H1 (cell line): ENCODE results near the gene FGF12. TPM values are rescaled to one million over a fixed set of nuclear protein-coding genes. Genes with fewer than 3 reads are reported as not detected.

ENCODE experiments used
- CTCF ChIA-PET: fragments of 300-600 bp; sonication (Branson Sonifier 250); formaldehyde crosslinking; loops from one replicate; lab custom pipeline; 2021; ENCODE audit not compliant: partially characterized antibody; lab: Charles Lee
- POLR2A ChIA-PET: fragments of 300-600 bp; sonication (Branson Sonifier 250); formaldehyde crosslinking; loops from one replicate; lab custom pipeline; 2021; ENCODE audit warnings: inconsistent platforms; ENCODE audit not compliant: partially characterized antibody; lab: Charles Lee
- DNase-seq, 2 experiments: peaks; one replicate each; pipeline versions ENCODE4 v3.0.0 to v3.0.0-alpha.2; 2010 to 2022; ENCODE audit warnings: low spot score in 2 of 2, low read depth in 1 of 2, mixed read lengths in 1 of 2
- FAIRE-seq: peaks from 2 replicates; lab custom pipeline; 2011; peaks lifted over from hg19 to GRCh38; lab: Jason Lieb, UNC
- H2AFZ ChIP-seq: 2 replicates; pipeline ENCODE4 v1.8.1; 2012; ENCODE audit warnings: low read length, inconsistent platforms
- H2AK5ac ChIP-seq: 2 replicates; pipeline ENCODE4 v1.6.1; 2013; ENCODE audit warnings: low read depth, low read length
- H2BK120ac ChIP-seq: replicated peaks from 2 replicates; pipeline ENCODE3; 2013; ENCODE audit warnings: low read depth, low read length, inconsistent platforms
- H2BK12ac ChIP-seq: 2 replicates; pipeline ENCODE4 v1.6.1; 2013; ENCODE audit warnings: low read depth, low read length
- H2BK15ac ChIP-seq: 2 replicates; pipeline ENCODE4 v1.6.1; 2013; ENCODE audit warnings: low read length
- H2BK20ac ChIP-seq: 2 replicates; pipeline ENCODE4 v1.6.1; 2013; ENCODE audit warnings: low read length
- H2BK5ac ChIP-seq: 2 replicates; pipeline ENCODE4 v1.6.1; 2013; ENCODE audit warnings: low read depth, low read length
- H3K14ac ChIP-seq: 2 replicates; pipeline ENCODE4 v1.6.1; 2013; ENCODE audit warnings: inconsistent platforms; ENCODE audit not compliant: insufficient read length
- H3K18ac ChIP-seq: 2 replicates; pipeline ENCODE4 v1.6.1; 2013; ENCODE audit warnings: low read length; ENCODE audit errors: extremely low read depth
- H3K23ac ChIP-seq: 2 replicates; pipeline ENCODE4 v1.6.1; 2013; ENCODE audit warnings: inconsistent platforms; ENCODE audit not compliant: insufficient read length
- H3K23me2 ChIP-seq: 2 replicates; pipeline ENCODE4 v1.6.1; 2013; ENCODE audit warnings: low read depth, low read length
- H3K27ac ChIP-seq: 2 replicates; pipeline ENCODE4 v1.6.1; 2011; ENCODE audit warnings: low read depth, low read length, inconsistent platforms
- H3K27me3 ChIP-seq, 4 experiments: replicated peaks in 1 of 4; 1 replicate in 1 of 4; 2 replicates in 3 of 4; pipeline versions ENCODE4 v1.6.1 to v1.8.1; 2011 to 2013; ENCODE audit warnings: low read length in 3 of 4, mild to moderate bottlenecking in 3 of 4, inconsistent platforms in 2 of 4, mixed read lengths in 2 of 4, moderate library complexity in 1 of 4; ENCODE audit not compliant: control insufficient read depth in 3 of 4, insufficient read depth in 3 of 4; ENCODE audit errors: extremely low read depth in 1 of 4
- H3K36me3 ChIP-seq, 4 experiments: 2 replicates each; pipeline versions ENCODE4 v1.6.1 to v1.8.1; 2011 to 2013; ENCODE audit warnings: mild to moderate bottlenecking in 4 of 4, low read length in 3 of 4, moderate library complexity in 2 of 4, control low read depth in 1 of 4, inconsistent platforms in 1 of 4; ENCODE audit not compliant: insufficient read depth in 4 of 4, control insufficient read depth in 2 of 4
- H3K4ac ChIP-seq: replicated peaks from 2 replicates; pipeline ENCODE3; 2013; ENCODE audit warnings: low read length, low read depth, mixed read lengths, inconsistent platforms; ENCODE audit not compliant: insufficient read length
- H3K4me1 ChIP-seq, 4 experiments: replicated peaks in 1 of 4; 1 replicate in 1 of 4; 2 replicates in 3 of 4; pipeline versions ENCODE4 v1.6.1 to v1.8.1; 2011 to 2013; ENCODE audit warnings: low read length in 3 of 4, inconsistent platforms in 2 of 4, mixed read lengths in 1 of 4; ENCODE audit not compliant: insufficient read depth in 4 of 4, control insufficient read depth in 3 of 4
- H3K4me2 ChIP-seq, 2 experiments: 2 replicates each; pipeline versions ENCODE4 v1.6.1 to v1.8.1; 2011 to 2013; ENCODE audit warnings: low read depth in 2 of 2, low read length in 2 of 2, control low read depth in 1 of 2, inconsistent platforms in 1 of 2, mild to moderate bottlenecking in 1 of 2; ENCODE audit not compliant: insufficient read depth in 1 of 2
- H3K4me3 ChIP-seq, 4 experiments: fragments of 200-600, 300-600 bp in 1 of 4; sonication (generic), shearing (Covaris generic), sonication (Bioruptor Twin) in 1 of 4; 2 replicates each; pipeline versions ENCODE4 v1.5.1 to v1.8.1; 2011 to 2016; ENCODE audit warnings: low read length in 4 of 4, low read depth in 3 of 4, control low read depth in 2 of 4, inconsistent platforms in 2 of 4, mild to moderate bottlenecking in 2 of 4, mixed read lengths in 1 of 4, moderate library complexity in 1 of 4; ENCODE audit not compliant: insufficient read depth in 2 of 4; ENCODE audit errors: extremely low read depth in 1 of 4
- H3K56ac ChIP-seq: replicated peaks from 2 replicates; pipeline ENCODE3; 2013; ENCODE audit warnings: low read depth, mild to moderate bottlenecking, mixed read lengths, low read length, inconsistent platforms; ENCODE audit not compliant: insufficient read length
- H3K79me1 ChIP-seq: 2 replicates; pipeline ENCODE4 v1.6.1; 2013; ENCODE audit warnings: low read depth, low read length, control low read depth
- H3K79me2 ChIP-seq, 2 experiments: 2 replicates each; pipeline versions ENCODE4 v1.6.1 to v1.8.1; 2012 to 2013; ENCODE audit warnings: low read length in 2 of 2, mild to moderate bottlenecking in 2 of 2, inconsistent platforms in 1 of 2; ENCODE audit not compliant: insufficient read depth in 2 of 2, control insufficient read depth in 1 of 2
- H3K9ac ChIP-seq, 4 experiments: replicated peaks in 1 of 4; 1 replicate in 1 of 4; 2 replicates in 3 of 4; pipeline versions ENCODE4 v1.6.1 to v1.8.1; 2011 to 2013; ENCODE audit warnings: low read depth in 3 of 4, low read length in 3 of 4, control low read depth in 2 of 4, mild to moderate bottlenecking in 2 of 4, moderate library complexity in 2 of 4, inconsistent platforms in 1 of 4; ENCODE audit errors: extremely low read depth in 1 of 4
- H3K9me3 ChIP-seq, 2 experiments: 2 replicates each; pipeline versions ENCODE4 v1.6.1 to v1.8.1; 2012 to 2013; ENCODE audit warnings: mild to moderate bottlenecking in 2 of 2, moderate library complexity in 2 of 2, control low read depth in 1 of 2, inconsistent platforms in 1 of 2, low read depth in 1 of 2, low read length in 1 of 2, mixed read lengths in 1 of 2; ENCODE audit not compliant: insufficient read depth in 2 of 2
- H4K20me1 ChIP-seq, 2 experiments: replicated peaks in 1 of 2; 2 replicates each; pipeline versions ENCODE3 to v1.8.1; 2011 to 2013; ENCODE audit warnings: inconsistent platforms in 2 of 2, low read length in 2 of 2, mild to moderate bottlenecking in 1 of 2; ENCODE audit not compliant: insufficient read depth in 2 of 2, control insufficient read depth in 1 of 2
- H4K5ac ChIP-seq: 2 replicates; pipeline ENCODE4 v1.6.1; 2013; ENCODE audit warnings: low read length, low read depth, mixed read lengths, inconsistent platforms; ENCODE audit not compliant: insufficient read length
- H4K8ac ChIP-seq: 2 replicates; pipeline ENCODE4 v1.8.0; 2013; ENCODE audit warnings: mild to moderate bottlenecking, moderate library complexity, low read length, inconsistent platforms; ENCODE audit not compliant: insufficient read depth; ENCODE audit errors: extremely low read depth
- H4K91ac ChIP-seq: replicated peaks from 2 replicates; pipeline ENCODE3; 2013; ENCODE audit warnings: low read length, mixed read lengths, inconsistent platforms; ENCODE audit not compliant: insufficient read length
- BACH1 ChIP-seq: IDR thresholded peaks from 2 replicates; pipeline ENCODE4 v1.6.1; 2012; ENCODE audit warnings: low read length, improper control_type of control experiment
- BCL11A ChIP-seq, 2 experiments: IDR thresholded peaks; one replicate each; pipeline ENCODE4 v1.6.1; 2011; ENCODE audit warnings: low read depth in 2 of 2, low read length in 2 of 2, mild to moderate bottlenecking in 2 of 2
- GABPA ChIP-seq: IDR thresholded peaks from 2 replicates; pipeline ENCODE4 v1.6.1; 2011; ENCODE audit warnings: mild to moderate bottlenecking, low read length, moderate library complexity, borderline replicate concordance; ENCODE audit not compliant: insufficient read depth
- HDAC6 ChIP-seq: IDR thresholded peaks from one replicate; pipeline ENCODE4 v1.7.1; 2012; ENCODE audit warnings: low read depth, mild to moderate bottlenecking, inconsistent platforms, low read length, moderate library complexity
- KDM1A ChIP-seq: fragments of 200-600, 300-600 bp; sonication (generic); IDR thresholded peaks from 2 replicates; pipeline ENCODE4 v1.7.1; 2016; ENCODE audit warnings: mild to moderate bottlenecking, low read length, borderline replicate concordance
- SIX5 ChIP-seq: IDR thresholded peaks from 2 replicates; pipeline ENCODE4 v1.6.1; 2011; ENCODE audit warnings: mild to moderate bottlenecking, low read depth, low read length
- USF2 ChIP-seq: IDR thresholded peaks from 2 replicates; pipeline ENCODE4 v1.6.1; 2011; ENCODE audit warnings: low read length, improper control_type of control experiment
- WGBS, 2 experiments: shearing (Covaris generic) in 1 of 2; methylation state at CpG; one replicate each; pipeline versions ENCODE4 v1.1.6 to v1.1.7; 2013 to 2015; ENCODE audit warnings: low lambda C conversion rate in 2 of 2, mixed read lengths in 2 of 2, inconsistent platforms in 1 of 2, low coverage in 1 of 2, missing lambda C conversion rate in 1 of 2; ENCODE audit not compliant: insufficient replicate concordance in 2 of 2, insufficient coverage in 1 of 2, insufficient read length in 1 of 2; ENCODE audit errors: extremely low coverage in 1 of 2, missing lambda C conversion rate in 1 of 2; 5-methylcytosine and 5-hydroxymethylcytosine counted together
- polyA plus RNA-seq, 7 experiments: library from polyadenylated mRNA; depleted of rRNA in 3 of 7; stranded (reverse) in 5 of 7; unstranded in 2 of 7; fragments of >200 nt in 5 of 7; fragments of 200-250 nt in 2 of 7; gene quantifications; 1 replicate in 5 of 7; 2 replicates in 1 of 7; 4 replicates in 1 of 7; pipeline versions ENCODE4 v1.2.1 to v1.2.3, GENCODE V29; 2011 to 2013; ENCODE audit warnings: missing spikeins in 2 of 7, mixed read lengths in 2 of 7
- total RNA-seq: library from RNA; stranded (reverse); fragmentation: NEBNext Ultra II Directional; extraction: Animal tissue kit (Norgen Biotek cat#: 25700); gene quantifications from 2 replicates; pipeline ENCODE4 v1.2.1, GENCODE V29; 2021

Gene FGF12
- total and polyA plus RNA-seq, 2 of the 8 experiments (the other 6 are each of a cell fraction or from before 2014, with no cell fraction given): 4.1 to 16.6 TPM

GRCh38 chr3:192505731-192506130 lies 221.6 kb downstream of the FGF12 start:
- Histone ChIP-seq H3K27me3 (no peaks in the 10 kb centered on the region), H2BK5ac (no peak overlapping the region), H4K91ac (no peak overlapping the region), H3K23ac (no peak overlapping the region), H2BK15ac (no peak overlapping the region), H3K56ac (no peak overlapping the region), H3K18ac (no peak overlapping the region), H3K4me1 (no peaks in the 10 kb centered on the region), H3K9me3 (0 out of 4 replicates have a peak, but pooled peaks cover 0 to 3% of the 10 kb centered on the region in 2 experiments), H3K4ac (no peak overlapping the region), H2BK12ac (no peak overlapping the region), H3K23me2 (no peaks in the 10 kb centered on the region), H4K5ac (no peak overlapping the region), H4K20me1 (no peaks in the 10 kb centered on the region), H3K4me2 (no peak overlapping the region), H3K9ac (no peak overlapping the region), H4K8ac (no peak overlapping the region), H2BK120ac (no peak overlapping the region), H2AK5ac (no peak overlapping the region), H3K4me3 (no peak overlapping the region), H3K79me1 (no peaks in the 10 kb centered on the region), H2BK20ac (no peak overlapping the region), H3K27ac (no peak overlapping the region), H3K14ac (no peak overlapping the region), H3K36me3 (no peaks in the 10 kb centered on the region), H2AFZ (no peak overlapping the region), H3K79me2 (no peaks in the 10 kb centered on the region)
- POLR2A ChIA-PET: interaction anchor here (1.1 kb wide), 1 partner anchor 10 kb away, joined by 3 read pairs; no protein-coding TSS in a partner anchor
- no peak for FAIRE-seq
- CTCF ChIA-PET: interaction anchor here (0.8 to 2.0 kb wide), 2 partner anchors 9 to 307 kb away, joined by 3 to 6 read pairs; no protein-coding TSS in a partner anchor
- no peak for TF ChIP-seq HDAC6
- TF ChIP-seq SIX5: no peak
- no peak for TF ChIP-seq BACH1
- TF ChIP-seq GABPA: no peak
- no peak for TF ChIP-seq BCL11A (IDR thresholded peaks at IDR 0.05; ENCODE audit: low read depth in 2 of 2, low read length in 2 of 2)
- no peak for TF ChIP-seq USF2
- no peak for TF ChIP-seq KDM1A
- no peak for DNase-seq
- 74% methylated on average over 6 of the region's 6 CpGs; no CpG with 5 or more reads in 1 of the 2 experiments for whole genome bisulfite sequencing, 2 experiments
